HG03439 (cell line): ENCODE results near the gene RETREG1.

Experiments used
- ATAC-seq: cut with Tn5 transposase; IDR thresholded peaks from one replicate; pipeline ENCODE4 v1.9.1; 2021; ENCODE audit warnings: mild to moderate bottlenecking, moderate library complexity; ENCODE audit not compliant: unreplicated experiment

The RETREG1 gene

DNA sequence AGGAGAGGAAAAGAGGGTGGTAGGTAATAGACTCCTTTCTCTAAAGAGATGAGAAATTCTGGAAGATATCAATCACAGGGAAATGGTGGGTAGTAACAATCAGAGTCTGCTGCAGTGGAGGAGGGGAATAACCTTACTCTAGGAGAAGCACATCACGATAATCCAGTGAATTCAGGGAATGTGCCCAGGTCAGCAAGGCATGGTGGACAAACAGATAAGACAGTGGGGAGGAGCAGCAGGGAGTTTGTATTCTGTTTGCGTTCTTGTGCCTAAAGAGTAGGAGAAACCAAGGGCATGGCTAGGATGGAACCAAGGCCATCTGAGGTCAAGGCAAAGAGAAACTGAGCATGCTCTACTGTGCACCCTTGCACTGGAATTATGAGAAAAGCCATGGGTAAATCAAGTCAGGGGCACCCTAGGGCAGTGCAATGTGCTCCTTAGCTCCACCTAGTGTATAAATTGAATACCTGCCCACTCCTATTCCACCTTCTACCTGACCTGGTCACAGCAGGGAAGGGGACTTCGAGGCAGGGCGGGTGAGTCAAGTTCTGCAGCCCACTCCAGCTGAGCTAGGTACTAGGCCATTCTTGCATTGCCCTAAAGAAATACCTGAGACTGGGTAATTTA lies 31.6 kb downstream of the RETREG1 start:
- no peak for ATAC-seq

DNA sequence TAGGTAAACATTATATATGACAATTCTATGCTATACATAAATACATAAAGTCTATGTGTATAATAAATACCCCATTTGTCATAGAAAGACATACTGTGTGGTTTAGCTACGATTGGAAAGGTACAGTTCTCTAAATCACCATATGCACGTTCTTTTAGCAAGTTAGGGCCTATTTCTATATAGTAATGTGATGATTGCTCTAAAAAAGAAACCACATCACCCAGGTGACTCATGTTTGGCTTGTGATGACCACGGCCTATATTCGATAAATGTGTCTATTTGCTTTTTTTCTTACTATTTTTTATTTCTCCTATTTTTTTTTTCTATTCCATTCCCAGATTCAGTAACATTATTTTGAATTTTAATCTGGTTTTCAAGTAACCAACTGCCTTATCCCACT lies 34.7 kb downstream of the RETREG1 start:
- no peak for ATAC-seq

DNA sequence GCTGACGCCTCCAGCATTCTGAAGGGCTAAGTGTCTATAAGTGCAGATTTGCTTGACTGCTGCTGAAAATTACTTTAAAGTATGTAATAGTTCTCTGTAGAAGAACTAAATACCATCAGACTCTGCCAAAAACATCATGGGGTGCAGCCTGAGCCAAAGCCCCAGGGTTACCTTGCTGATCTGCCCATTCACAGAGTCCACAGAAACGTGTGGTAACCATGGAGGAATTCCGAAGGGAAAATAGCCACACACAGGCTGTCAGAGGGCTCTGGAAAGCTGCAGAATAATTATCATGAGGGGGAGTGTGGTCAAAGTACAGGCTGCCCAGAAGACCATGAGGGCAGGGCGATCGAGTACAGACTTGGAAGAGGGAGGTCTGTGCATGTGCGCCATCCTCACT lies 36.4 kb downstream of the RETREG1 start:
- no peak for ATAC-seq

DNA sequence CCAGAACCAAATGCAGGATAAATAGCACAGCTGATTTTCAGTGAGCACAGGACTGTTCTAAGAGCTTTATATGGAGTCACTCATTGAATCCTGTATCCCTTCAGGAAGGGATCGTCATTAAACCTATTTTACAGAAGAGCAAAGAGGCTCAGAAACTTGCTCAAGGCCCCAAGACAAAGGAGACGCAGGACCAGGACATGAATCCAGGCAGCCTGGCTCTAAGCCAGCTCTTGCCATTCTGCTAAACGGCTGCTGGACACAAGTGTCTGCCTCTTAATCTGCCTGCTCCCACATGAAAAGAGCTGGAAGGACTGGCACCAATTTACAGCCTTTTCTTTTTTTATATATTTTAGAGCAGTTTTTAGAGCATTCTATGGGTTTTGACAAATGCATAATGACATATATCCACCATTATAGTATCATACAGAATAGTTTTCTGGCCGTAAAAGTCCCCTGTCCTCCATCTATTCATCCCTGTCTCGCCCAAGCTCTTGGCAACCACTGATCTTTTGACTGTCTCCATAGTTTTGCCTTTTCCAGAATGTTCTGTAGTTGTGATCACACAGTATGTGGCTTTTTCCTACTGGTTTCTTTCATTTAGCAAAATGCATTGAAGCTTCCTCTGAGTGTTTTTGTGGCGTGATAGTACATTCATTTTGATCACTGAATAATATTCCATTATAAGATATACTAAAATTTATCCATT lies 37.5 kb downstream of the RETREG1 start:
- ATAC-seq = no peak

DNA sequence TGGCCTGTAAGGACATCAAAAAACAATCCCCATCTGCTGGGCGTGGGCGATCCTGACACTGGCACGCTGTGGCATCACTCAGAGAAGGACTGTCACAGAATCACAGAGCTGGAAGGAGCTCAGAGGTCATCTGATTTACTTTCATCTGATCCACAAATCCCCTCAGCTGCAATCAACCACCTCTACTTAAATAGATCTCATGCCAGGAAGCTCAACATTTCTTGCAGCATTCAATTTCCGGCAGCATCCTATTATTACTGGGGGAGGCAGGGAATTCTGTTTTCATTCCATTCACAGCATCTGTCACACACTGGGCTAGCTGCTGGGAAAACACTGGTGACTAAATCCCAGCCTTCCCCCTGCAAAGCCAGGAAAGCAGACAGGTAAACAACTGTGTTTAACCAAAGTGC lies 38.3 kb downstream of the RETREG1 start:
- no peak for ATAC-seq

DNA sequence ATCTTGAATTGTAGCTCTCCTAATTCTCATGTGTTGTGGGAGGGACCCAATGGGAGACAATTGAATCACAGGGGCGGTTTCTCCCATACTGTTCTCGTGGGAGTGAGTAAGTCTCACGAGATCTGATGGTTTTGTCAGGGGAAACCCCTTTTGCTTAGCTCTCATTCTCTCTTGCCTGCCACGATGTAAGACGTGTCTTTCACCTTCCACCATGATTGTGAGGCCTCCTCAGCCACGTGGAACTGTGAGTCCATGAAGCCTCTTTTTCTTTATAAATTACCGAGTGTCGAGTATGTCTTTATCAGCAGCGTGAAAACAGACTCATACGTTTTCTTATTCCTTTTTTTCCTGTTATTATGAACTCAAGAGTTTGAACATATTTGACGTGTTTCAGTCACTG lies 39.1 kb downstream of the RETREG1 start:
- no peak for ATAC-seq

DNA sequence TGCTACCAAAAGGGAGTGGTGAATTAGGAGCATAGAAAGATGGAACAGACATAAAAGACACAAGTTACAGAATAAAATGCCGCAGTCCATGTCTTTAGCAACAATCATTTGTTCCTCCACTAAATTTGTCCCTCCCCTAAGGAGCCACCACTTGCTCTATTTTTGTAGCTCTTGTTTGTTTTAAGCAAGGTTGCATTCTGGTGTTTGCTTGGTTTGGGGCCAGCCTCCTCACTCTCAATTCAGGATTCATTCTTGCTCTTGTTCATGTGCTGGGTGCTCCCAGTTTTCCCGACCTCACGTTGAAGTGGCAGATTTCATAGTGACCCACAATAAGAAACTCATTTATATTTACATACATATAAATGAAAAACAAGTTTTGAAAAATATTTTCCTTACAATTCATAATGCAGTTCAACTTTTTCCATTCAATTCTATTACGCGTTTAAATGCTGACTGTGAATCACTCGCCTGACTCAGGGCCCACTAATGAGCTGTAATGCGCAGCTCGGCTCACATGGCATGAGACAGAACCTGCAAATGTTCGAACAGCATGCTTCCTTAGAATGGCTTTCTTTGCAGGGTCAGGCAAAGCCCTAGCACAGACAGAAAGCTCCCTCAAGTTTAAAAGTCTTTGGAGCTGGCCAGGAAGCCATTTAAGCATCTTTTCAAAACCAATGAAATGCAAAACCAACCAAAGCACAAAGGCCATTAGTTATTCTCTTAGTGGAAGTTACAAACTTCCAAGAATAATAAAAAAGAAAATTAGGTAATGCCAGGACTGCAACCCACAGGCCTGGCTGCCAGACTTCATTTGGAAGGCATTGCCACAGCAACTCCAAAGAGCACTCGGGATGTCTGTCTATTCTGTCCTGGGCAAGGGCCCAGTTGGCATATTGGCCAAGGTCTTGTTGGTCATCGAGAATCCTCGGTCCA lies 41.7 kb downstream of the RETREG1 start:
- no peak for ATAC-seq

DNA sequence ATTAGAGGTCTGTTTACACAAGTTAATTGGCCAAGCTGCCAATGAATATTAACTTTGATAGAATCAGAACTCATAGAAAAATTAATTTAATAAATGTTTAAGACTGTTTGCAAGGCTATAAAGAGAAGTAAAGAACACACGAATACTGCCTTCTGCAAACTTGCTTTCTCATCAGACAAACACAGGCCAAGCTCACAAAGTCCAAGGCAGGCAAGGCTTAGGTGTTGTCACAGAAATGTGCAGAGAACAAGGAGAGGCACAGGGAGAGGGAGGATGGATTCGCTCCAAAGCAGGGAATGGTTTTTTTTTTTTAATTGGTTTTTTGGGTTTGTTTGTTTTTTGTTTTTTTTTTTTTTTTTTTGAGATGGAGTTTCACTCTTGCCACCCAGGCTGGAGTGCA lies 43.4 kb downstream of the RETREG1 start:
- ATAC-seq = no peak

DNA sequence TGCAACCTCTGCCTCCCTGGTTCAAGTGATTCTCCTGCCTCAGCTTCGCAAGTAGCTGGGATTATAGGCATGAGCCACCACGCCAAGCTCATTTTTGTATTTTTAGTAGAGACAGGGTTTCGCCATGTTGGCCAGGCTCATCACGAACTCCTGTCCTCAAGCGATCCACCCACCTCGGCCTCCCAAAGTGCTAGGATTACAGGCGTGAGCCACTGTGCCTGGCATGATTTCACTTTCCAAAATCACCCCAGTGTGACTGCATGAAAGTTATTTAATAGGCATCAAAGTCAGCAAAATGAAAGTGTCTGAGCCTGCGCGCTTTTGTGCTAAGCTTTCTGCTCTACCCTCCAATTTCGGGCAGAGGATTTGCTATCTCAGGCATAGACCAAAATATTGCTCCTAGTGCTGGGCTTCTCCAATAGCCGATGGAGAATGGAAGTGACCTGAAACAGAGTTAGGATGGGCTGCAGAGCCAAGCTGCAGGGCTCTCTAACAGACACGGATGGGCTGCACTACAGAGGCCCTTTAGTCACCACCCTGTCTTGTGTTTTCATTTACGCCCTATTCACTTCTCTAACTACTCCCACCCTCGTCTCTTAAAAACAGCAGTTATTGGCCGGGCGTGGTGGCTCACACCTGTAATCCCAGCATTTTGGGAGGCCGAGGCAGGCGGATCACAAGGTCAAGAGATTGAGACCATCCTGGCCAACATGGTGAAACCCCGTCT lies 44.3 kb downstream of the RETREG1 start:
- ATAC-seq = no peak

DNA sequence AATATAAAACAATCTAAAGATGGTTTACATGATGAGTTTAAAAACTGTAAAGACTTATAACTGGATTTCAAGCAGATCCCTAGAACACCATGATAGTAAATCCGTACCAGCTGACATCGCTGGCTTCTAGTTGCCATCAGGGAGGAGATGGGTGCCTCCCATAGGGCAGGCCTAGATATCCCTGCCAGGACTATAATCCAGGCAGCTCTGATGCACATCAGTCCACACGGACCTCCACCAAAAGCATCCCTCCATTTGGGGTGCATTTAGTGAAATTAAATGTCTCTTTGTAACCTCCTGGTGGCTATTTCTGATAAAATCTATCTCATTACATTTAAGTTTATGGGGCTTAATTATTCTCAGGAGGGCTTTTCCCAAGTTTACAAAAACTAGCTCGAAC lies 45.8 kb downstream of the RETREG1 start:
- ATAC-seq = no peak

DNA sequence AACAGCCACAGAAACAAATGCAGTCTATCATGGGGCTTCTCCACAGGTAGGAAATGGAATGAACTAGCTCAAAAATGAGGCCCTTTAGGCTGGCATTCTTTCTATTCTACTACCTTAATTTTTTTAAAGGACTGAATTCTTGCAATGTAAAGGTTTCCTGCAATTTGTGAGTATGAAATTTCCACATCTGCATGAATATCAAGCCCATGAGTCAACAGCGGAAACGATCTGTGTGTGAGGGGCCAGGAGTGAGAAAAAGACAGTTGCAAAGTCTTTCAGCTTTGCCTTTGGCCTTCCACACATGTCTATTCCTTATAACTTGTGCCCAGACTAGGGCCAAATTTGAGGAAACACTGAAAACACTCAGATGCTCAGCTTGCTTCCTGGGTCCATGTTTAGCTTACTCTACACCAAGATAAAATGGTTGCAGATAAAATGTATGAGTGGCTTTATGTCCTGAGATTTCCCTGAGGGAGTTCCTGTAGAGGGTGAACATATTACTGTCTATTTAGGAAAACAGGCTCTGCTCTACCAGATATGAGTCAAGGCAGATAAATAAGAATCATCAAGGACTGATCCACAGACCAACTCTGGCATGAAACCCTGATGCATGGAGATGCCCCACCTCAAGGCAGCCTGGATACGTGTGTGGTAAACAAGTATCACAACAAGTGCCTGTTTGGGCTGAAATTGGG lies 46.5 kb downstream of the RETREG1 start:
- no peak for ATAC-seq

DNA sequence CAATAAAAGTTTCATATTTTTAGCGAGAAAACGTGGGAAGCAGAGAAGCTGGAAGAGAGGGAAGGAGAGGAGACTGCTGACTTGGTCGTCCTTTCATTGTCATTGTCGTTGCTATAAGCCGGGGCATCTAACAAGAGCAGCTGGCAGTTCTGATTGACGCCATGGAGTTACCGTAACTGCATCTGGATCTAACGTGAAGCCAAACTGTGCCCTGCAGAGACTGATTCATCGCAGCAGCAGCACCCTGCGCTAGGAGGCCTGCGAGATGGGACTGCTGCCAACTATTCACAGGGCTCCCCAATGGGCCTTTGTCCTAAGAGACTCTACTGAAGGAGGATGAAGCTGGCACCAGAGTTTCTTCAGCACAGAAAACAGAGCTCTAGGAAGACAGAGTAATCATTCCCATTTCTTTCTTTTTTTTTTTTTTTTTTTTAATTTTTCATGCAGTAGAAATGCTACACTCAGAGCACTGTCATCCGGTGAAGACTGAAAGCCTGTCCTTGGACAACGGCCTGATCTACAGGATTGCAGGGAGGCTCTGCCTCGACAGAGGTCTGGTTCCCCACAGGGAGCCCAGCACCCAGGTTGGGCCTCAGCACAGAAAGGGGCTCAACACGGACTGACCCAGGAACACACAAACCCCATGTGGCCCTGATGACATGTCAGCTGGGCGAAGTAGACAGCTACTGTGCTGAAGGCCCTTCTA lies 47.8 kb downstream of the RETREG1 start:
- ATAC-seq = no peak

DNA sequence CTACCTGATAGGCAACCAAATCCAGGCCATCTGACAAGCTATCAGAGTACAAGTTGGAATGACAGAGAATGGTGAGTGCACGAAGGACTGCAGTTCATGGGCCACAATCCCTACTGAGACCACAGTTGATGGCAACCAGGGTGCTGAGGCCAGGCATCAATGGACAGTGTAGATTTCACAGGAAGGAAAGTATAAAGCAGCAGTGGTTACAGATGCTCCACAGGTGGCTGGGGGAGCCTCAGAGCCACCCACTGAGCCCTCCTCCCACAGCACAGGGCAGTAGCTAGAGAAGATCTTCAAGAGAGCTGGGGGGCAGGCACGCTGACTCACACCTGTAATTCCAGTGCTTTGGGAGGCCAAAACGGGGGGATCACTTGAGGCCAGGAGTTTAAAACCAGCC lies 49.4 kb downstream of the RETREG1 start:
- ATAC-seq = no peak

DNA sequence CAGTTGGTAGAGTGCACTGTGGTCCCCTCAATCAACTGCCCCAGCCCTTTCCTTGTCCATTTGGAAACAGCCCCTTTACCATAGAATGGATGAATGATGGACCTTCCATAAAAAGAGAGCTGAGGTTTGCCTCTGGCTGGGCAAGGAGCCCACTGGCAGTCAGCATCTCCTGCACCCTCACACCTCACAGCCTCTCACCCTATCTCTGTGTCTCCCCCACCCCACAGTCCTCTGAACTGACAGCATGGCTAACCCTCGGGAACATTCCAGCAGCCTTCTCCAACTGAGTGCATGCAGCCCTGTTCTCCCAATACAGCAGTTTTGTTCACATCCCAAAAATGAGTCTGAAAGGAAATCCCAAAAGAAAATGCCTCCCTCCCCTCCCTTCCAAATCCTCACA lies 51.7 kb downstream of the RETREG1 start:
- ATAC-seq = no peak

DNA sequence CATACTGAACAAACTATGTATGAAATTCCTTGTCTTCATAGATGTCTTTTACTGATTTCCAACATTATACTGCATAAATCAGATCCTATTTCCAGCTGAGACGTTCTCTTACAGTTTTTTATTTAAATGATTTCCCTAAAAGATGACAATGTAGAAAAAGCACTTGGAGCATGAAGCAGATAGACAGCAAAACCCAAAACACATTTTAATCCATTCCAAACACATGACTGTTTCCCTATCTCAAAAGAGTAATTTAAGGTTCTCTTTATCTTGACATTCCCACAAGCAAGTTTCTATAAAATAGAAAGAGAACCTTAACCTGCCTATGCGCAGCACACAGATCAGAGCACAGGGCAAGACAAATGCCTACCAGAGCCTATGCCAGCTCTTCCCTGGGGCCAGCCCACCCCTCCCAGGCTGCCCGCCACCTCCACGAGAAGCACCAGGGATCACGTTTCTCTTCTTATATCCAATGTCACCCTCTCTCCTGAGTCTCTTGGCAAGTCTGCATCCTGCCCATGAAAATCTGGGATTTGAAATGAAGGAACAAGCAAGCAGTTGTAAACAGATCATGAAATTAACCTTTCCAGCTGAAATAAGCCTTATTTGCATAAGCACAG lies 52.4 kb downstream of the RETREG1 start:
- ATAC-seq = no peak

DNA sequence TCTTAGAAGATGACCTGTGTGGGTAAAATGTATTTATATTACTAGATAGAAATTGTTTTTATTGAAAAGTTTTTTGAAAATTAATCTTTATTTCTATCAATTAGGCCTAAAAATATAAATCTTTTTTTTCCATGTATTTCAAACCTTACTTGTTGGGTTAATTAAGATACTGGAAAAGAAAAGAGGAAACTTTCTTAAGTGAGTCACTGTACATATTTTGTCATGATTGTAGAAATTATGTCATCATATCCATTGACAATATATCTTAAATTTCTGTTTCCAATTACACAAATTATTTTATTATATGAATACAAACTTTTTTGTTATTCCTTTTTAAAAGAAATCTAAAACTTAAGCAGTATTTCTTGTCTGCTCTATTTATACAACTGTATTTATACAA lies 53.1 kb downstream of the RETREG1 start:
- ATAC-seq = no peak

DNA sequence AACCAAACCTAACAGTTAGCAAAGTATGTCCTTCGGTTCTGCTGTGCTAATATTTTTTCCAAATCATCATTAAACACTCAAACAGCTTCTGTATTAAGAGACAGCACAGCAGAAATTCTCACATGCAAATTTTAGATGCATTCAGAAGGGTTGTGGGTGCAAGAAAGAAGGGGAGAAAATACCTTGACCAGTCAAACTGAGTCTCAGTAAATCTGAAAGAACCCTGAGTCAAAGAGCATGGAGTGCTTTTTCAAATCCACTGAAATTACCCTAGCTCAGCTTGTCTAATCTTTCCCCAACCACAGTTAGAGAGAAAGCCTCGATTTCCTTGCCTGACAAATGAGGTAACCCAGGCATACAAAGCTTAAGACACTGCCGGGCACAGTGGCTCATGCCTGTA lies 55.1 kb downstream of the RETREG1 start:
- ATAC-seq = no peak

DNA sequence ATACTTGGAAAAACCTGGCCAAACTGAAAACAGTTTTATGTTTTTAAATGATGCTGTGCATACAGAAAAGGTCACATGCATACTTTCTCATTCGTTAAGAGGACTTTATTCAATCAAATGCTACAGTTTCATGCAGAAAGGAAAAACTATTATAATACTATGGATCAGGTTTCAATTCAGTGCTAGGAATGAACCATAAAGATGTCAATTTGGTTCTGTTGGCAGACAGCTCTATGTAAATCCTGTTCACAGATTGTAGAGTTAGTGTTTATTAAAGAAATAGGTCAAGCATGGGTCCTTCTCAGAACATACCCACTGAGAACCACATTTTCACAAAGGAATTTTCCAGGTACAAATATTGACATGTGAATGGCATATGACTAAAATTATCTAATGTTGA lies 57.1 kb downstream of the RETREG1 start:
- no peak for ATAC-seq

DNA sequence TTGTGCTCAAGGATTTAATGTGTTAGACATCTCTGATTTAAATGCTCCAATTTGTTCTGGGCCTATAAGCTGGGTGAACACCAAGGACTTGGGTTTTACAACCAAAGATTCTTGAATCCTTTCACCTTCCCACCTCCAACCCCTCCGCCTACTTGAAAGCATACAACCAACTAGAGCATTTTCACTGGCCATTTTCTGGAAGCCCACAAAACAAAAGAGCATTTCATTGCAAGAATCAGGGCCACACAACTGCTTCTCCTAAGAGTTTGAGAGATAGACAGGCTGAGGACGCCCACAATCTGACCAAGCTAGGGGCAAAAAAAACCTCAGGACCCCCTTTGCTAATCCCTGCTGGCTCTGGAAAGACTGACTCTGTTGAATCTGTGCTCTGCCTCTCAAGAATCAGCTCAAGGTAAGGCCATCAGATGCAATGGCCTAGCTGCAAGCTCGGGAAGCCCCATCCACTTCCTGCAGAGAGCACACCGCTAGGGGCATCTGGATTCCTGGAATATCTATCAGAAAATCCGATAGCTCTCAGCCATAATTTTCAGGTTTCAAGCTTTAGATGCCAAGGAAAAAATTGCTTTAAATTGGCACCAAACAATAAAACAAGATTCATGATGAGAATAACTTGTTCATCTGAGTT lies 57.7 kb downstream of the RETREG1 start:
- ATAC-seq = no peak
